Neural cell (in vitro differentiated cells): Measurements from ENCODE around the gene ARL6IP1. TPM values are rescaled to one million over a fixed set of nuclear protein-coding genes. Genes with fewer than 3 reads are reported as not detected.

Experiments
- H2AFZ ChIP-seq: fragments of 200-600, 300-800 bp; sonication (generic), shearing (Covaris generic); 2 replicates; pipeline ENCODE4 v1.6.0; 2014; ENCODE audit warnings: low read depth, mild to moderate bottlenecking, antibody characterized with exemption, low read length, moderate library complexity
- H3F3A ChIP-seq: fragments of 200-600 bp; shearing (Covaris generic); 2 replicates; pipeline ENCODE4 v1.6.1; 2016; ENCODE audit warnings: mild to moderate bottlenecking, moderate library complexity, mixed read lengths, antibody characterized with exemption, low read length; ENCODE audit not compliant: insufficient read depth, poor library complexity, severe bottlenecking
- H3K27ac ChIP-seq: fragments of 200-600, 300-800 bp; sonication (generic), shearing (Covaris generic); 2 replicates; pipeline ENCODE4 v1.5.1; 2014; ENCODE audit warnings: mild to moderate bottlenecking, low read length, moderate library complexity
- H3K27me3 ChIP-seq: fragments of 300-800, 200-600 bp; sonication (generic), shearing (Covaris generic); 2 replicates; pipeline ENCODE4 v1.6.0; 2014; ENCODE audit warnings: mild to moderate bottlenecking, low read depth, low read length, moderate library complexity; ENCODE audit not compliant: insufficient read depth
- H3K36me3 ChIP-seq: fragments of 300-800, 200-600 bp; sonication (generic), shearing (Covaris generic); 2 replicates; pipeline ENCODE4 v1.5.1; 2014; ENCODE audit warnings: mild to moderate bottlenecking, antibody characterized with exemption, low read length, moderate library complexity; ENCODE audit not compliant: insufficient read depth
- H3K4me2 ChIP-seq: fragments of 300-800, 200-600 bp; sonication (generic), shearing (Covaris generic); 2 replicates; pipeline ENCODE4 v1.6.0; 2014; ENCODE audit warnings: mild to moderate bottlenecking, low read length
- H3K4me3 ChIP-seq: fragments of 300-800, 200-600 bp; sonication (generic), shearing (Covaris generic); 2 replicates; pipeline ENCODE4 v1.5.1; 2014; ENCODE audit warnings: mild to moderate bottlenecking, low read length, moderate library complexity
- H3K79me2 ChIP-seq: fragments of 200-600 bp; shearing (Covaris generic); replicated peaks from 2 replicates; pipeline ENCODE4 v1.6.0; 2014; ENCODE audit warnings: mild to moderate bottlenecking, low read length, moderate library complexity; ENCODE audit not compliant: insufficient read depth
- H3K9ac ChIP-seq: fragments of 300-800, 200-600 bp; sonication (generic), shearing (Covaris generic); 2 replicates; pipeline ENCODE4 v1.6.1; 2016; ENCODE audit warnings: mild to moderate bottlenecking, low read length, mixed read lengths
- H3K9me2 ChIP-seq: fragments of 200-600 bp; shearing (Covaris generic); 2 replicates; pipeline ENCODE4 v1.6.1; 2016; ENCODE audit warnings: mild to moderate bottlenecking, low read length, mixed read lengths; ENCODE audit not compliant: insufficient read depth
- H3K9me3 ChIP-seq: fragments of 200-600, 300-800 bp; sonication (generic), shearing (Covaris generic); 2 replicates; pipeline ENCODE4 v1.6.1; 2016; ENCODE audit warnings: mild to moderate bottlenecking, mixed run types, low read length, moderate library complexity, mixed read lengths
- H4K20me1 ChIP-seq: fragments of 200-600 bp; shearing (Covaris generic); 2 replicates; pipeline ENCODE4 v1.6.1; 2016; ENCODE audit warnings: mild to moderate bottlenecking, mixed run types; ENCODE audit not compliant: insufficient read depth
- EP300 ChIP-seq: fragments of 450-650 bp; conservative IDR thresholded peaks from 2 replicates; pipeline ENCODE4 v1.6.1; 2014; ENCODE audit warnings: antibody characterized with exemption, mild to moderate bottlenecking, moderate library complexity; ENCODE audit not compliant: poor library complexity, severe bottlenecking
- EZH2 ChIP-seq: fragments of 200-600, 300-800 bp; shearing (Covaris generic), sonication (generic); IDR thresholded peaks from 2 replicates; pipeline ENCODE4 v1.6.1; 2014; ENCODE audit warnings: antibody characterized with exemption, low read length, borderline replicate concordance, mild to moderate bottlenecking; ENCODE audit not compliant: insufficient read depth, poor library complexity, severe bottlenecking
- MXI1 ChIP-seq: fragments of 450-650 bp; conservative IDR thresholded peaks from 2 replicates; pipeline ENCODE4 v1.6.1; 2014; ENCODE audit warnings: antibody characterized with exemption, mild to moderate bottlenecking; ENCODE audit not compliant: poor library complexity, severe bottlenecking
- POLR2AphosphoS5 ChIP-seq: IDR thresholded peaks from 2 replicates; pipeline ENCODE4 v1.6.1; 2012
- RAD21 ChIP-seq: fragments of 450-650 bp; conservative IDR thresholded peaks from 2 replicates; pipeline ENCODE4 v1.6.1; 2014; ENCODE audit warnings: antibody characterized with exemption, mild to moderate bottlenecking, moderate library complexity
- SMC3 ChIP-seq: fragments of 450-650 bp; conservative IDR thresholded peaks from 2 replicates; pipeline ENCODE4 v1.6.1; 2014; ENCODE audit warnings: antibody characterized with exemption, mild to moderate bottlenecking, moderate library complexity; ENCODE audit not compliant: poor library complexity
- TAF1 ChIP-seq: IDR thresholded peaks from 2 replicates; pipeline ENCODE4 v1.6.1; 2012; ENCODE audit warnings: low read depth
- polyA plus RNA-seq: library from polyadenylated mRNA; depleted of rRNA; stranded (reverse); fragments of >200 nt; gene quantifications from 2 replicates; pipeline ENCODE4 v1.2.3, GENCODE V29; 2014
- TF ChIP-seq, protein P1 (sequence below): fragments of 450-650 bp; IDR thresholded peaks from 2 replicates; pipeline ENCODE4 v1.5.1; 2014; ENCODE audit warnings: antibody characterized with exemption, mild to moderate bottlenecking, moderate library complexity; ENCODE audit not compliant: poor library complexity, severe bottlenecking
- TF ChIP-seq, protein P2 (sequence below): IDR thresholded peaks from 2 replicates; pipeline ENCODE4 v1.6.1; 2012; ENCODE audit warnings: borderline replicate concordance

Gene ARL6IP1
- polyA plus RNA-seq, 1 donor from 2014 or later, result 556 TPM

- TF ChIP-seq SMC3, result no peak
- H2AFZ ChIP-seq, result peak overlapping the region; percentile 47
These were observed 589 bp downstream of the ARL6IP1 start for GRCh38 chr16:18800775-18801144.

DNA sequence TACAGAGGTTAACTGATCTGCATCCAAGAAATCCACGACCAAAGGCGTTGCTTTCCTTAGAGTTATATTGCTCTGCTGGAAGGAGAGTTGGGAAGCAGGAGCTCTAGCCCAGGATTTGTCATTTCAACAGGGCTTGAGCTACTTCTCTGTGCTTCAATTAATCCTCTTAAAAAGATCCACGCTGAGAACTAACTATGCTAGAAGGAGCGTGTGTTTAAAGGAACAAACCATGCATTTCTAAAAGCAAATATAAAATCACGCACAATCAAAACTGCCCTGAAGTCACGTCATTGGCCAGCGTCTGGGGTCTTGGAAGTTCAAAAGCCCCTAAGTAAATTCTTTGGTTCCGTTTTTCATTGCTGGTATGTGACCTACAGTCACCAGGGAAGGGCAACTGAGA, 1.1 kb downstream of the ARL6IP1 start:
- TF ChIP-seq RAD21 (no peak), TAF1 (no peak), EP300 (no peak), EZH2 (no peak), POLR2AphosphoS5 (no peak), SMC3 (no peak)
- TF ChIP-seq, protein P1, sequence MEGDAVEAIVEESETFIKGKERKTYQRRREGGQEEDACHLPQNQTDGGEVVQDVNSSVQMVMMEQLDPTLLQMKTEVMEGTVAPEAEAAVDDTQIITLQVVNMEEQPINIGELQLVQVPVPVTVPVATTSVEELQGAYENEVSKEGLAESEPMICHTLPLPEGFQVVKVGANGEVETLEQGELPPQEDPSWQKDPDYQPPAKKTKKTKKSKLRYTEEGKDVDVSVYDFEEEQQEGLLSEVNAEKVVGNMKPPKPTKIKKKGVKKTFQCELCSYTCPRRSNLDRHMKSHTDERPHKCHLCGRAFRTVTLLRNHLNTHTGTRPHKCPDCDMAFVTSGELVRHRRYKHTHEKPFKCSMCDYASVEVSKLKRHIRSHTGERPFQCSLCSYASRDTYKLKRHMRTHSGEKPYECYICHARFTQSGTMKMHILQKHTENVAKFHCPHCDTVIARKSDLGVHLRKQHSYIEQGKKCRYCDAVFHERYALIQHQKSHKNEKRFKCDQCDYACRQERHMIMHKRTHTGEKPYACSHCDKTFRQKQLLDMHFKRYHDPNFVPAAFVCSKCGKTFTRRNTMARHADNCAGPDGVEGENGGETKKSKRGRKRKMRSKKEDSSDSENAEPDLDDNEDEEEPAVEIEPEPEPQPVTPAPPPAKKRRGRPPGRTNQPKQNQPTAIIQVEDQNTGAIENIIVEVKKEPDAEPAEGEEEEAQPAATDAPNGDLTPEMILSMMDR, result no peak
- TF ChIP-seq, protein P2, sequence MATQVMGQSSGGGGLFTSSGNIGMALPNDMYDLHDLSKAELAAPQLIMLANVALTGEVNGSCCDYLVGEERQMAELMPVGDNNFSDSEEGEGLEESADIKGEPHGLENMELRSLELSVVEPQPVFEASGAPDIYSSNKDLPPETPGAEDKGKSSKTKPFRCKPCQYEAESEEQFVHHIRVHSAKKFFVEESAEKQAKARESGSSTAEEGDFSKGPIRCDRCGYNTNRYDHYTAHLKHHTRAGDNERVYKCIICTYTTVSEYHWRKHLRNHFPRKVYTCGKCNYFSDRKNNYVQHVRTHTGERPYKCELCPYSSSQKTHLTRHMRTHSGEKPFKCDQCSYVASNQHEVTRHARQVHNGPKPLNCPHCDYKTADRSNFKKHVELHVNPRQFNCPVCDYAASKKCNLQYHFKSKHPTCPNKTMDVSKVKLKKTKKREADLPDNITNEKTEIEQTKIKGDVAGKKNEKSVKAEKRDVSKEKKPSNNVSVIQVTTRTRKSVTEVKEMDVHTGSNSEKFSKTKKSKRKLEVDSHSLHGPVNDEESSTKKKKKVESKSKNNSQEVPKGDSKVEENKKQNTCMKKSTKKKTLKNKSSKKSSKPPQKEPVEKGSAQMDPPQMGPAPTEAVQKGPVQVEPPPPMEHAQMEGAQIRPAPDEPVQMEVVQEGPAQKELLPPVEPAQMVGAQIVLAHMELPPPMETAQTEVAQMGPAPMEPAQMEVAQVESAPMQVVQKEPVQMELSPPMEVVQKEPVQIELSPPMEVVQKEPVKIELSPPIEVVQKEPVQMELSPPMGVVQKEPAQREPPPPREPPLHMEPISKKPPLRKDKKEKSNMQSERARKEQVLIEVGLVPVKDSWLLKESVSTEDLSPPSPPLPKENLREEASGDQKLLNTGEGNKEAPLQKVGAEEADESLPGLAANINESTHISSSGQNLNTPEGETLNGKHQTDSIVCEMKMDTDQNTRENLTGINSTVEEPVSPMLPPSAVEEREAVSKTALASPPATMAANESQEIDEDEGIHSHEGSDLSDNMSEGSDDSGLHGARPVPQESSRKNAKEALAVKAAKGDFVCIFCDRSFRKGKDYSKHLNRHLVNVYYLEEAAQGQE, result no peak
- no peaks in the 10 kb centered on the region for H3K36me3 ChIP-seq
- H3K4me2 ChIP-seq, result peak overlapping the region; percentile 77
- H3K27me3 ChIP-seq, result no peaks in the 10 kb centered on the region
- H3K79me2 ChIP-seq, result peaks cover 35% of the 10 kb centered on the region
- no peaks in the 10 kb centered on the region for H3K9me3 ChIP-seq
- peak overlapping the region; percentile 76 for H3K9ac ChIP-seq
- peak overlapping the region; percentile 83 for H3K4me3 ChIP-seq
- no peaks in the 10 kb centered on the region for H3F3A ChIP-seq
- peak overlapping the region; percentile 15 for H2AFZ ChIP-seq
- H3K27ac ChIP-seq, result peak overlapping the region; percentile 74
- no peaks in the 10 kb centered on the region for H3K9me2 ChIP-seq
- H4K20me1 ChIP-seq, result no peaks in the 10 kb centered on the region

More at GRCh38 chr16:18800775-18801144, 589 bp downstream of the ARL6IP1 start:
- H3K4me3 ChIP-seq, result peak overlapping the region; percentile 83
- H4K20me1 ChIP-seq, result no peaks in the 10 kb centered on the region
- no peaks in the 10 kb centered on the region for H3K9me3 ChIP-seq
- no peaks in the 10 kb centered on the region for H3K27me3 ChIP-seq
- H3K27ac ChIP-seq, result peak overlapping the region; percentile 74
- H3K36me3 ChIP-seq, result no peaks in the 10 kb centered on the region
- H3K79me2 ChIP-seq, result peaks cover 35% of the 10 kb centered on the region
- H3K9ac ChIP-seq, result peak overlapping the region; percentile 76
- no peaks in the 10 kb centered on the region for H3F3A ChIP-seq
- peak overlapping the region; percentile 77 for H3K4me2 ChIP-seq
- H3K9me2 ChIP-seq, result no peaks in the 10 kb centered on the region

GRCh38 chr16:18799500-18799899, 1.8 kb downstream of the ARL6IP1 start:
- Histone ChIP-seq H3K9me3 (no peaks in the 10 kb centered on the region), H3K79me2 (peaks cover 35% of the 10 kb centered on the region), H3K9ac (peak overlapping the region; percentile 76), H3K27me3 (no peaks in the 10 kb centered on the region), H4K20me1 (no peaks in the 10 kb centered on the region), H3K36me3 (no peaks in the 10 kb centered on the region), H3F3A (no peaks in the 10 kb centered on the region), H3K4me2 (peak overlapping the region; percentile 21), H3K27ac (no peak overlapping the region), H2AFZ (no peak overlapping the region), H3K9me2 (no peaks in the 10 kb centered on the region), H3K4me3 (peak overlapping the region; percentile 83)
- TF ChIP-seq EZH2 (no peak), POLR2AphosphoS5 (no peak), RAD21 (no peak), SMC3 (no peak), EP300 (no peak), MXI1 (no peak), TAF1 (no peak)
- TF ChIP-seq, protein P1, result no peak
- TF ChIP-seq, protein P2, result no peak
